GM19463 (cell line): ENCODE results near the gene UVRAG.
A peak's percentile ranks its signal among the peaks of the same experiment; 100 is the strongest.
"Not testable (repeated sequence)": the region's sequence is repeated elsewhere in the genome, so short reads cannot be mapped to it uniquely, and the experiment has no call there.

ENCODE experiments used
- ATAC-seq: cut with Tn5 transposase; IDR thresholded peaks from one replicate; pipeline ENCODE4 v1.9.1; 2021; ENCODE audit warnings: mild to moderate bottlenecking, moderate library complexity; ENCODE audit not compliant: unreplicated experiment

The UVRAG gene

DNA sequence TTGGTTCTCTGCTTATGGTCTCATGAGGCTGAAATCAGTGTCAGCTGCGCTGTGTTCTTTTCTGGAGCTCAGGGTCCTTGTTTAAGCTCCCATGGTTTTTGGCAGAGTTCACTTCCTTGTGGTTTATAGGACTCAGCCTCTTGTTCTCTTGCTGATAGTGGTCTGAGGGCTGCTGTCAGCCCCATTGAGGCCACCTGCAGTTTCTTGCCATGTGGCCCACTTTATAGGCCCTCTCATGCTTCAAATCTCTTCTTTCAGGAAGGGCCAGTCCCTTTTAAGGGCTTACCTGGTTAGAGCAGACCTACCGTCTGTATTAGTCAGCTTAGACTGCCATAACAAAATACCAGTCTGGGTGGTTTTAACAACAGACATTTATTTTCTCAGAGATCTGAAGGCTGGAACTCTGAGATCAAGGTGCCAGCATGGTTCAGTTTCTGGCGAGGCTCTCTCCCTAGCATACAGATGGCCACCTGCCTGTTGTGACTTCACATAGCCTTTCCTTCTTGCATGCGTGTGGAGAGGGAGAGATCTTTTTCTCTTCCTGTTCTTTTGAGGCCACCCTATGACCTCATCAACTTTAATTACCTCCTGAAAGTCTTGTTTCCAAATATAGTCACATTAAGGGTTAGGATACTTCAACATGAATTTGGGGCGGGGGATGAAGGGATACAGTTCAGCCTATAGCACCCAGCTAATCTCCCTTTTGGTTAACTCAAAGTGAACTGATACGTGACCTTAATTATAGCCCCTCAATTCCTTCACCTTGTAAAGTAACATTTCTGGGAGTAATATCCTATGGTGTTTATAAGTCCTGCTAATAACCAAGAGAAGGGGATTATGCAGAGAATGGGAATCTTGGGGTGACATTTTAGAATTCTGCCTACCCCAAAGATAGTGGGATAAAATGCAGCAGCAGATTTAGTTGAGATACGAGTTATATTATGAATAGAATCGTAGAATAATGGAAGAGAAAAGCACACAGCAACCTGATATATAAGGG lies 131.8 kb downstream of the UVRAG start:
- no peak for ATAC-seq

- no peak for ATAC-seq
These were observed 134.1 kb downstream of the UVRAG start for GRCh38 chr11:75949023-75949672.

GRCh38 chr11:75950141-75950540 lies 135.1 kb downstream of the UVRAG start:
- peak; percentile 52 for ATAC-seq

DNA sequence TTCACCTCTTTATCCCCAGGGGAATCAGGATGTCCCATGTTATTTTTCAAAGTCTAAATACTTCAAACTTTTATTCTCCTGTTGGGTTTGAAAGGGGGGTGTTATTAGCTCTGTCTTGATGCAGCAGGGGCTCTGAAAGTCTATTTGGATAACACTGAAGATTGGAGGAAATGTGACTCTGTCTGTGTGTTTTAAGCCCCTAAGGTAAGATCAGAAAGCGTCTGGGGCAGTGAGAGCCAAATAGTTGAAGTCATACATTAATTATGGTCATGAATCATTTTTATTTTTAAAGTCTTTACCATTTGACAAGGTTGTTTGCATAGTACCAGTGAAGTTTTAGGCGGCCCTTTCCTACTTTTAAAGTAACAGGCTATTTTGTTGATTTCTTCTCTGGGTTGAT lies 139.0 kb downstream of the UVRAG start:
- no peak for ATAC-seq

- no peak for ATAC-seq
These were observed 140.4 kb downstream of the UVRAG start for GRCh38 chr11:75955443-75955842.

DNA sequence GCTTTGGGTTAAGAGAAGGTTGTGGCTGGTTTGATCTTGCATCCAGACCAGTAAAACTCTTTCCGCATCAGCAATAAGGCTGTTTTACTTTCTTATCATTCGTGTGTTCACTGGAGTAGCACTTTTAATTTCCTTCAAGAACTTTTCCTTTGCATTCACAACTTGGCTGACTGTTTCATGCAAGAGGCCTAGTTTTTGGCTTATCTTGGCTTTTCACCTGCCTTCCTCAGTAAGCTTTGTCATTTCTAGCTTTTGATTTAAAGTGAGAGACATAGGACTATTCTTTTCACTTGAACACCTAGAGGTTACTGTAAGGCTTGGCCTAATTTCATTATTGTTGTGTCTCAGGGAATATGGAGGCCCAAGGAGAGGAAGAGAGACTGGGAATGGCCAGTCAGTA lies 144.5 kb downstream of the UVRAG start:
- ATAC-seq, result no peak

- ATAC-seq, result no peak
These were observed 149.1 kb downstream of the UVRAG start for GRCh38 chr11:75964071-75964470.

GRCh38 chr11:75966537-75967287 lies 151.7 kb downstream of the UVRAG start:
- ATAC-seq, result no peak

DNA sequence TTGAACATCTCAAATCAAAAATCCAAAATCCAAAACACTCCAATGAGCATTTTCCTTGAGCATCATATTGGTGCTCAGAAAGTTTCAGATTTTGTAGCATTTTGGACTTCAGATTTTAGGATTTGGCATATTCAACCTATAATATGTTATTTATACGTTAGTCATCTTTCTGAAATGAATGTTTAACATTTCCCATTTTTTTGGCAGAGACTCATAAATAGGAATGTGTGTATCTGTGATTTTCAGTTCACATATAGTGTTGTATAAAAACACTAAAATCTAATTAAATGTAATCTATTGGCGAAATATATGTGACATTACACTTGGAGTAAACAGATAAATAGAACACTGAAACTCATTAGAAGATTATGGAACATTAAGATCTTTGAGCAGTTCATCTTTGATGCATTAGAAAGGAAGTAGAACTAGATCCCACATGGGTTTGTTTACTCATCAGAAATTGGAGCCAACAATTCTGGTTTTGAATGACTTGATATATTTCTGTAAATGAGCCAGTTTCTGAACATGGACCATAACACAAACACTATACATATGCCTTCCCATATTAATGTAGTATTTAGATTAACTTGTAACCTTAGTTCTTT lies 153.1 kb downstream of the UVRAG start:
- no peak for ATAC-seq

GRCh38 chr11:75969626-75970308 lies 154.8 kb downstream of the UVRAG start:
- no peak for ATAC-seq

- ATAC-seq, result not testable (repeated sequence)
These were observed 158.7 kb downstream of the UVRAG start for GRCh38 chr11:75973710-75974109.

DNA sequence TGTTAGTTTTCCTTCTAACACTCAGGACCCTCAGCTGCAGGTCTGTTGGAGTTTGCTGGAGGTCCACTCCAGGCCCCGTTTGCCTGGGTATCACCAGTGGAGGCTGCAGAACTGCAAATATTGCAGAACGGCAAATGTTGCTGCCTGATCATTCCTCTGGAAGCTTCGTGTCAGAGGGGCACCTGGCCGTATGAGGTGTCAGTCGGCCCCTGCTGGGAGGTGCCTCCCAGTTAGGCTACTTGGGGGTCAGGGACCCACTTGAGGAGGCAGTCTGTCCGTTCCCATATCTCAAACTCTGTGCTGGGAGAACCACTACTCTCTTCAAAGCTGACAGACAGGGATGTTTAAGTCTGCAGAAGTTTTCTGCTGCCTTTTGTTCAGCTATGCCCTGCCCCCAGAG lies 164.1 kb downstream of the UVRAG start:
- ATAC-seq, result not testable (repeated sequence)

DNA sequence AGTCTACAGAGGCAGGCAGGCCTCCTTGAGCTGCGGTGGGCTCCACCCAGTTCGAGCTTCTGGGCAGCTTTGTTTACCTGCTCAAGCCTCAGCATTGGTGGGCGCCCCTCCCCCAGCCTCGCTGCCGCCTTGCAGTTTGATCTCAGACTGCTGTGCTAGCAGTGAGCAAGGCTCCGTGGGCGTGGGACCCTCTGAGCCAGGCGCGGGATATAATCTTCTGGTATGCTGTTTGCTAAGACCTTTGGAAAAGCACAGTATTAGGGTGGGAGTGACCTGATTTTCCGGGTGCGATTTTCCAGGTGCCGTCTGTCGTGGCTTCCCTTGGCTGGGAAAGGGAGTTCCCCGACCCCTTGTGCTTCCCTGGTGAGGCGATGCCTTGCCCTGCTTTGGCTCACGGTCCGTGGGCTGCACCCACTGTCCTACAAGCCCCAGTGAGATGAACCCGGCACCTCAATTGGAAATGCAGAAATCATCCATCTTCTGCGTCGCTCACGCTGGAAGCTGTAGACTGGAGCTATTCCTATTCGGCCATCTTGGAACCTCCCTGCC lies 164.5 kb downstream of the UVRAG start:
- ATAC-seq, result not testable (repeated sequence)

- ATAC-seq, result no peak
These were observed 165.0 kb downstream of the UVRAG start for GRCh38 chr11:75980031-75980430.

GRCh38 chr11:75981546-75981945 lies 166.5 kb downstream of the UVRAG start:
- no peak for ATAC-seq

- no peak for ATAC-seq
These were observed 167.3 kb downstream of the UVRAG start for GRCh38 chr11:75982309-75982708.

DNA sequence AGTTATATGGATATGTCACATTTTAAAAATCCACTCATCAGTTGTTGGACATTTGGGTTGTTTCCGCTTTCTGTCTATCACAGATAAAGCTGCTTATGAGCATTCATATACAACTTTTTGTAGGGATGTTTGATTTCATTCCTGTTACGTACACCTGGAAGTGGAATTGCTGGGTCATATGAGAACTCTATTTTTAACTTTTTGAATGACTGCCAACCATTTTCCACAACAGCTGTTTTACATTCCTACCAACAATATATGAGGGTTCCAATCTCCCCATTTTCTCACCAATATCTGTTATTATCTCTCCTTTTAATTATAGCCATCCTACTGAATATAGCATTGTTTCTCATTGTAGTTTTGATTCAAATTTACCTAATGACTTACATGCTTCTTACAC lies 172.0 kb downstream of the UVRAG start:
- ATAC-seq, result no peak

- ATAC-seq, result no peak
These were observed 178.1 kb downstream of the UVRAG start for GRCh38 chr11:75993126-75993525.

GRCh38 chr11:75994616-75995015 lies 179.6 kb downstream of the UVRAG start:
- ATAC-seq, result no peak
